Tibial nerve (tissue), 4 donors: ENCODE measurements around the gene GRM1. TPM values are rescaled to one million over a fixed set of nuclear protein-coding genes. Genes with fewer than 3 reads are reported as not detected.

Experiments
- DNase-seq, 2 donors: peaks; one replicate each; pipeline ENCODE4 v3.0.0-alpha.2; 2019; ENCODE audit warnings: low spot score in 2 of 2
- H3K27ac ChIP-seq, 4 donors: fragments of 200-600 bp; sonication (generic) in 3 of 4; one replicate each; pipeline ENCODE4 v1.5.1; 2017 to 2019; ENCODE audit warnings: mild to moderate bottlenecking in 1 of 4
- H3K27me3 ChIP-seq, 2 donors: fragments of 200-600 bp; sonication (generic) in 1 of 2; one replicate each; pipeline versions ENCODE4 v1.5.1 to v1.6.0; 2017 to 2019
- H3K36me3 ChIP-seq, 3 donors: fragments of 200-600 bp; sonication (generic); one replicate each; pipeline ENCODE4 v1.5.1; 2018 to 2019
- H3K4me1 ChIP-seq, 4 donors: fragments of 200-600 bp; sonication (generic) in 3 of 4; one replicate each; pipeline ENCODE4 v1.5.1; 2017 to 2019
- H3K4me3 ChIP-seq, 4 donors: fragments of 200-600 bp; sonication (generic) in 3 of 4; one replicate each; pipeline ENCODE4 v1.5.1; 2017 to 2019; ENCODE audit warnings: mild to moderate bottlenecking in 1 of 4, moderate library complexity in 1 of 4
- H3K9me3 ChIP-seq, 4 donors: fragments of 200-600 bp; sonication (generic) in 3 of 4; one replicate each; pipeline ENCODE4 v1.5.1; 2017 to 2019
- EP300 ChIP-seq, 2 donors: sonication (generic); formaldehyde crosslinking; IDR thresholded peaks; one replicate each; pipeline ENCODE4 v1.6.1; 2017; ENCODE audit warnings: antibody characterized with exemption in 2 of 2, mild to moderate bottlenecking in 1 of 2
- POLR2A ChIP-seq, 2 donors: fragments of 450-650 bp; IDR thresholded peaks; one replicate each; pipeline ENCODE4 v1.6.1; 2017; ENCODE audit warnings: antibody characterized with exemption in 2 of 2, mild to moderate bottlenecking in 2 of 2, moderate library complexity in 2 of 2
- WGBS, 2 donors: methylation state at CpG; one replicate each; pipeline ENCODE4 v1.1.5; 2018; 5-methylcytosine and 5-hydroxymethylcytosine counted together
- small RNA-seq: library from RNA; depleted of rRNA; stranded (forward); fragments of <200 nt; gene quantifications from one replicate; pipeline ENCODE3, GENCODE V24; 2016
- total RNA-seq, 4 donors: library from RNA; depleted of rRNA; stranded (reverse); fragments of >200 nt; gene quantifications; one replicate each; pipeline ENCODE4 v1.1.0, GENCODE V29; 2016
- TF ChIP-seq, protein P1 (sequence below), 5 experiments: fragments of 200-600 bp in 3 of 5; fragments of 450-650 bp in 2 of 5; sonication (generic) in 3 of 5; IDR thresholded peaks; one replicate each; pipeline ENCODE4 v1.5.1; 2016 to 2019; ENCODE audit warnings: antibody characterized with exemption in 5 of 5, mild to moderate bottlenecking in 3 of 5, moderate library complexity in 2 of 5

The GRM1 gene
- total RNA-seq, 4 donors from 2014 or later = 0.30 to 0.63 (median 0.44) TPM; not detected in 1

DNA sequence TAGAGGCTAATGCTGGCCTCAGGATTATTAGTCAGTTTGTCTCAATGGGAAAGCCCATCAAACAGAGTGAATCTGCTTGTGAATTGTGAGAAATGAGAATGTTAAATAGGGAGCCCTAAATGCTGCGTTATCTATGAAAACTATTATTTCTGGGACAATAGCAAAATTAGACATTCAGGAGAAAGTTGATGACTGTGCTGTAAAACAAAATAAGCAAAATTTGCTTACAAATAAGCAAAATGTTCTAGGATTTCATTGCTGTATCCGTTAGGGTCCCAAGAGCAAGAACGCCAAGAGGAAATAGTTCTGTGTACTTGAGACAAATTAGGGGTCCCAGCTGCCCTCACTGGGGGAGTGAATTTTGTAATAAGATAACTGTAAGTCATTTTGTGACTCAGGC is 455.5 kb downstream of the GRM1 start:
- no peak for DNase-seq
- H3K4me3 ChIP-seq = no peak overlapping the region
- no peak for TF ChIP-seq POLR2A (IDR thresholded peaks at IDR 0.05)
- TF ChIP-seq, protein P1, sequence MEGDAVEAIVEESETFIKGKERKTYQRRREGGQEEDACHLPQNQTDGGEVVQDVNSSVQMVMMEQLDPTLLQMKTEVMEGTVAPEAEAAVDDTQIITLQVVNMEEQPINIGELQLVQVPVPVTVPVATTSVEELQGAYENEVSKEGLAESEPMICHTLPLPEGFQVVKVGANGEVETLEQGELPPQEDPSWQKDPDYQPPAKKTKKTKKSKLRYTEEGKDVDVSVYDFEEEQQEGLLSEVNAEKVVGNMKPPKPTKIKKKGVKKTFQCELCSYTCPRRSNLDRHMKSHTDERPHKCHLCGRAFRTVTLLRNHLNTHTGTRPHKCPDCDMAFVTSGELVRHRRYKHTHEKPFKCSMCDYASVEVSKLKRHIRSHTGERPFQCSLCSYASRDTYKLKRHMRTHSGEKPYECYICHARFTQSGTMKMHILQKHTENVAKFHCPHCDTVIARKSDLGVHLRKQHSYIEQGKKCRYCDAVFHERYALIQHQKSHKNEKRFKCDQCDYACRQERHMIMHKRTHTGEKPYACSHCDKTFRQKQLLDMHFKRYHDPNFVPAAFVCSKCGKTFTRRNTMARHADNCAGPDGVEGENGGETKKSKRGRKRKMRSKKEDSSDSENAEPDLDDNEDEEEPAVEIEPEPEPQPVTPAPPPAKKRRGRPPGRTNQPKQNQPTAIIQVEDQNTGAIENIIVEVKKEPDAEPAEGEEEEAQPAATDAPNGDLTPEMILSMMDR (IDR thresholded peaks at IDR 0.05) = no peak
- no peak for TF ChIP-seq EP300 (IDR thresholded peaks at IDR 0.05)
- H3K36me3 ChIP-seq = no peaks in the 10 kb centered on the region
- no peak overlapping the region for H3K27ac ChIP-seq
- 88 to 93% methylated on average over 3 of the region's 3 CpGs for WGBS, 2 donors
- H3K9me3 ChIP-seq = peaks cover 0 to 9% (median 2%) of the 10 kb centered on the region in 4 donors
- no peaks in the 10 kb centered on the region for H3K27me3 ChIP-seq
- no peaks in the 10 kb centered on the region for H3K4me1 ChIP-seq

Small RNA genes within 50 kb of the gene (small RNA-seq; reads per million reads assigned to genes)
- not detected for gene RNA5SP222

Other genes with a start within 250 kb of the GRM1 start
- 1 to 10 TPM; 6.8 to 9.6 (median 8.2) TPM for gene FBXO30, start 214.3 kb upstream of the GRM1 start, total RNA-seq
- 10 to 100 TPM; 41.6 to 54.0 (median 44.9) TPM for gene SHPRH, start 64.7 kb upstream of the GRM1 start, total RNA-seq